Bronchial smooth muscle cell (primary cell): ENCODE results near the gene DOCK2. TPM values are rescaled to one million over a fixed set of nuclear protein-coding genes. Genes with fewer than 3 reads are reported as not detected.

Experiments used
- total RNA-seq: library from RNA; depleted of rRNA; stranded (reverse); fragments of >200 nt; gene quantifications from 2 replicates; pipeline ENCODE4 v1.2.1, GENCODE V29; 2014

DOCK2 gene
- total RNA-seq = 2.5 and 3.2 TPM in 2 replicates

GRCh38 chr5:169637085-169637548 lies at the start of gene DOCK2:
TSS of gene DOCK2 (plus strand) at chr5:169637275. CDS start at chr5:169637327, 52 bp downstream.

GRCh38 chr5:169980418-169981053 lies 343.5 kb downstream of the DOCK2 start, which contains the start of gene INSYN2B:
TSS of gene INSYN2B (minus strand) at chr5:169980495. CDS start at chr5:169883898, 96,597 bp downstream.

GRCh38 chr5:170105642-170106611 lies 468.9 kb downstream of the DOCK2 start, which contains the start of gene FOXI1:
TSS of gene FOXI1 (plus strand) at chr5:170105897. CDS start at chr5:170105958, 61 bp downstream.

Other genes with a start within 250 kb of the DOCK2 start
- gene SPDL1, start 53.5 kb upstream of the DOCK2 start, total RNA-seq = 5.2 and 6.5 TPM in 2 replicates